HS-5 (cell line): Measurements from ENCODE around the gene DNM2.
"Not testable (repeated sequence)": the region's sequence is repeated elsewhere in the genome, so short reads cannot be mapped to it uniquely, and the experiment has no call there.

Experiments used
- DNase-seq: peaks from one replicate; pipeline ENCODE4 v3.0.0-alpha.2; 2012; ENCODE audit warnings: low read depth

The DNM2 gene

DNA sequence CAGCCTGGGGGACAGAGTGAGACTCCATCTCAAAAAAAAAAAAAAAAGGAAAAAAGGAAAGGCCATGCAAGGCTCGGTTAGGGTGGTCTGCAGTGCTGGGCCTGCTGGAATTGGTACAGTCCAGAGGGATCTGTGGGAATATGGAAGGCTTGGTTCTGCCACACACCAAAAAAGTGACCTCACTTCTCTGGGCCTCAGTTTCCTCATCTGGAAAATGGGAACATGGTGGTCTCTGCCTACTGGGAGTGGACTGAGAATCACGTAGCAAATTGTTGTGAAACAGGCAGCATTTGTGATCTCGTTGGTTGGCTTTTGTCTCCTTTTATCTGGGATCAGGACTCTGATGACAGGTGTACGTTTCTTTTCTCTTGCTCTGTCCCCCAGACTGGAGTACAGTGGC, 7.5 kb downstream of the DNM2 start:
- DNase-seq, result no peak

- DNase-seq, result no peak
Measured at GRCh38 chr19:10726268-10726667, 8.4 kb downstream of the DNM2 start.

- no peak for DNase-seq
Measured at GRCh38 chr19:10727685-10728201, 9.9 kb downstream of the DNM2 start.

DNA sequence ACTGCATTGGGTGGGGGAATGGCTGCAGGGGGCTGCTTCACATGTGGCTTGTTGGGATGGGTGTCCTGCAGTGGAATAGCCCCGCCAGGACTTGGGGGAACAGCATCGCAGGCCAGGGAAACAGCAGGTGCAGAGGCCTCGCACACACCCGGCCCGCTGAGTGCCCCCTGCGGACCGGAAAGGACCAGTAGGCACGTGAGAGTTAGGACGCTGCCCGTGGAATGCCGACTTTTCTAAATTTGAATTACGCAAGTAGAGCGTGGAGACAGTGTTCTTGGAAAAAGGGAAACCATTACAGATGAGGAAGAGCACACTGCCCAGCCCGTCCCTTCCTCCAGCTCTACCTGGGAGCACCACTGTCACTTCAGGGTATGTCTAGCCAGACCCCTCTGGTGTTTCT, 11.5 kb downstream of the DNM2 start:
- no peak for DNase-seq

DNA sequence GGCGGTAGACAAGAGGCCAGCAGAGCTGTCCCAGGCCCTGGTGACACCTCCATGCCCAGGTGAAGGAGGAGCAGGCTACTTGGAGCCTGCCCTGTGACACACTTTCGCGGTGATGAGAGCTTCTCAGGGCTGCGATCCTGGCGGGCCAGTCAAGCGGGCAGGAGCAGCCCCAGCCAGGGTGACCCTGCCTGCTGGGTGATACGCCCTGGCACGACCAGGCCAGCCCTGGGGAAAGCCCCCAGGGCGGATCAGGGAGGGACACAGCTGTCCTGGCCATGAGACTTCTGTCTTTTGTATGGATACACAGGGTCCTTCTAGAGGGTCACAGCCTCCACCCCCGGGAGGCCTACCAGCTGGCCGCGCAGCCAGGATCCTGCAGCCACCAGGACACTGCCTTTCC, 13.1 kb downstream of the DNM2 start:
- no peak for DNase-seq

DNA sequence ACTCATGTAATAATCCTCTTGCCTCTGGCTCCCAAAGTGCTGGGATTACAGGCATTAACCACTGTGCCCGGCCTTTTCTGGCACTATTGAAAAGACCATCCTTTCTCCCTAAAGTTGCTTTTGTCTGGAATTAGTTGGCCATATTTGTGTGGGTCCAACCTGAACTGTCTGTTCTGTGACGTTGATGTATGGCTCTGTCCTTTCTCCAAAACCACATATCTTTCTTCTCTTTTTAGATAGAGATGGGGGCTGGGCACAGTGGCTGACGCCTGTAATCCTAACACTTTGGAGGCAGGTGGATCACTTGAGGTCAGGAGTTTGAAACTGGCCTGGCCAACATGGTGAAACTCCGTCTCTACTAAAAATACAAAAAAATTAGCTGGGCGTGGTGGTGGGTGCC, 17.9 kb downstream of the DNM2 start:
- no peak for DNase-seq

DNA sequence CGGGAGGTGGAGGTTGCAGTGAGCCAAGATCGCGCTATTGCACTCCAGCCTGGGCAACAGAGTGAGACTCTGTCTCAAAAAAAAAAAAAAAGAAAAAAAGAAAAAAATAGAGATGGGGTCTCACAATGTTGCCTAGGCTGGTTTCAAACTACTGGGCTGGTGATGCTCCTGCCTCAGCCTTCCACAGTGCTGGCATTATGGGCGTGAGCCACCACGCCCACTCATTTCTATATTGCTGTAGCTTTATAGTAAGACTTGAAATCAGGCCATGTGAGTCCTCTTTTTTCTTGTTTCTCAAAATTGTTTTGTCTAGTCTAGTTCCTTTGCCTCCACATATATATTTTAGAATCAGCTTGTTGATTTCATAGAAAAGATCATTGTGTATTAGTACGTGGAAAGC, 18.3 kb downstream of the DNM2 start:
- DNase-seq, result no peak

- DNase-seq, result no peak
Measured at GRCh38 chr19:10736916-10737551, 19.2 kb downstream of the DNM2 start.

GRCh38 chr19:10737722-10738121, 19.8 kb downstream of the DNM2 start:
- DNase-seq, result no peak

GRCh38 chr19:10740798-10741197, 22.9 kb downstream of the DNM2 start:
- DNase-seq, result no peak

DNA sequence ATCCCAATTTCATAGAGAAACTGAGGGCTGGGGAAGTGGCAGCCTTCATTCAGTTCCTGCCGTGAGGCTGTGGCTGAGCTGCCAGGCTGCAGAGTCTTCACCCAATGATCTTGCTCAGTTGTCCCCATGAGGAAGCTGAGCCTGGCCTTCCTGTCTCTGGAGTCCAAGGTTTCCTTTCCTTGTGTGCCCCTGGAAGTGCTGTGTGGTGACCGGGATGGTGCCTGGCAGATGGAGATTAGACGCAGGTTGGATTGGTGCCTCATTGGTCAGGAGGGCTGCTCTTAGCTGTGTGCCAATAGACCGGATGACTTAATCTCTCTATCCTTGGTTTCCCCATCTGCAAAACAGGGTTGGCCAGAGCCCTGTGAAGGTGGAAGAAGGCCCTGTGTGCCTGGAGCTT, 24.6 kb downstream of the DNM2 start:
- DNase-seq, result no peak

- no peak for DNase-seq
Measured at GRCh38 chr19:10744253-10744798, 26.4 kb downstream of the DNM2 start.

GRCh38 chr19:10744801-10745293, 27.0 kb downstream of the DNM2 start:
- no peak for DNase-seq

GRCh38 chr19:10746437-10746836, 28.6 kb downstream of the DNM2 start:
- DNase-seq, result not testable (repeated sequence)

GRCh38 chr19:10747271-10747670, 29.4 kb downstream of the DNM2 start:
- DNase-seq, result no peak

DNA sequence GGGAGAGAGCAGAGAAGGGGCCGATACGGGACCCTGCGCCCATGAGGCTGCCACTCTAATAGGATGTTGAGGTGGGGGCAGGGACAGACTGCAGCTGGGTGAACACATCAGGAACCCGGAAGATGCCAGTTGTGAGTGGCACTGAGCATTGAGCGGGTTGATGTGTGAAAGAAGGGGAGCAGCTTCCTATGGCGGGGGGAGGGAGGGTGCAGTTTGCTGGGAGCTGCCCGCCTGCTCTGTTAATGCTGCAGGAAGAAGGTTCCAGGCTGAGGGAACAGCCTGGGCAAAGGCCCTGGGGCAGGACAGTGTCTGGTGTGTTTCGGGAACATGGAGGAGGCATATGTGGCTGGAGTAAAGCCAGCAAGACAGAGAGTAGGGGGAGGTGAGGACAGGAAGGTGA, 29.8 kb downstream of the DNM2 start:
- no peak for DNase-seq

GRCh38 chr19:10748195-10748926, 30.5 kb downstream of the DNM2 start:
- DNase-seq, result no peak

DNA sequence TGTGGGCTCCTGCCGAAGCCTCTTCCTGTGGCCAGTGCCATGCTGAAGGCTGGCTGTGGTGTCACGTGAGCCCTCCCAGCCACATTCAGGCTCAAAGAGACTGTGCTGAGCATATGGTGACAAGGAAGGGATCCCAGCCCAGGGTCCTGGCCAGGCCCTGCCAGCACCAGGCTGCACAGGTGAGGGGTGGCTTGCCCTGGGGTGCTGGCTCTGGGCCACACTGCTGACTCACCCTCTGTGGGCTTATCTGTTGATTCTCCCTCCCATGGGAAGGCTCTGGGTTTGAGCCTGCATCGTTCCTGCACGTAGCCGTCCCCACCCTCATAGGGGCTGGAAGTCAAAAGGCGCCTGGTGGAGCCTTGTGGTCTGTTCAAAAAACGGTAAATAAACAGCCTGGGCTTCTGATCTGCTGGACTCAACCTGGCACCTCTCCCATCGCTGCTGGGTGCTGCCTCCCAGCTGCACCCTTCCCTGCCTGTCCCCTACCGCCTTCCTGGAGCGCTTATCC, 31.1 kb downstream of the DNM2 start:
- no peak for DNase-seq

DNA sequence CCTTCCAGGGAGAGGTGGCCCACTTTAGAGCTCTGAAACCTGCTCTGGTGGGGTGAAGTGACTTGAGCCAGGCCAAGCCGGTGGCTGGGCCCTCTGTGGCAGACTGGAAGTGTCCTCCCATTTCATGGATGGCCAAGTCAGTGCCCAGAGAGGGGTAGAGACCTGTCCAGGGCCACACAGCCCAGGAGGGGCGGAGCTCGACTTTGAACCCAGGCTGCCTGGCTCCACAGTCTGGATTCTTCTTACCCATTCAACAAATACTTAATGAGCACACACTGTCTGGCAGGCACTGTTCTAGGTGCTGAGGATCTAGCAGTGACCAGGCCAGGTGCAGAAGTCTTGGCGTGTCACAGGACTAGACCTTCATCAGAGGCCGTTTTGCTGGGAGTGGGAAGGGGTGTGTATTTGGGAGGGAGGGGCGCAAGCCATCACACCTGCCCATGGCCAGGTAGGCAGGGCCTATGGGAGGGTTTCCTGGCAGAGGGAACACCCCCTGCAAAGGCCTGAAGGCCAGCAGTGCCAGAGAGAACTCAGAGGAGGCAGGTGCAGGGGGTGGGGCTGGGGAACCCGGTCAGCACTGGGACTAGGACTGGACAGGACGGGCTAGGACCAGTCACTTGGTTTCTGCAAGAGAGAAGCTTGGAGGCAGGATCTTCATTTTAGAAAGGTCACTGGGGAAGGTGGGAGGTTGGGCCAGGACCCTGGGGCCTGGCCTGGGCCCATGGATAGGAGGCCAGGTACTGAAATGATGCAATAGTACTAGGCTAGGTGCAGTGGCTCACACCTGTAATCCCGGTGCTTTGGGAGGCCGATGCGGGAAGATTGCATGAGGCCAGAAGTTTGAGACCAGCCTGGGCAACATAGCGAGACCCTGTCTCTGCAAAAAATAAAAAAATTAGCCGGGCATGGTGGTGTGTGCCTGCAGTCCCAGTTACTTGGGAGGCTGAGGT, 31.8 kb downstream of the DNM2 start:
- no peak for DNase-seq

DNA sequence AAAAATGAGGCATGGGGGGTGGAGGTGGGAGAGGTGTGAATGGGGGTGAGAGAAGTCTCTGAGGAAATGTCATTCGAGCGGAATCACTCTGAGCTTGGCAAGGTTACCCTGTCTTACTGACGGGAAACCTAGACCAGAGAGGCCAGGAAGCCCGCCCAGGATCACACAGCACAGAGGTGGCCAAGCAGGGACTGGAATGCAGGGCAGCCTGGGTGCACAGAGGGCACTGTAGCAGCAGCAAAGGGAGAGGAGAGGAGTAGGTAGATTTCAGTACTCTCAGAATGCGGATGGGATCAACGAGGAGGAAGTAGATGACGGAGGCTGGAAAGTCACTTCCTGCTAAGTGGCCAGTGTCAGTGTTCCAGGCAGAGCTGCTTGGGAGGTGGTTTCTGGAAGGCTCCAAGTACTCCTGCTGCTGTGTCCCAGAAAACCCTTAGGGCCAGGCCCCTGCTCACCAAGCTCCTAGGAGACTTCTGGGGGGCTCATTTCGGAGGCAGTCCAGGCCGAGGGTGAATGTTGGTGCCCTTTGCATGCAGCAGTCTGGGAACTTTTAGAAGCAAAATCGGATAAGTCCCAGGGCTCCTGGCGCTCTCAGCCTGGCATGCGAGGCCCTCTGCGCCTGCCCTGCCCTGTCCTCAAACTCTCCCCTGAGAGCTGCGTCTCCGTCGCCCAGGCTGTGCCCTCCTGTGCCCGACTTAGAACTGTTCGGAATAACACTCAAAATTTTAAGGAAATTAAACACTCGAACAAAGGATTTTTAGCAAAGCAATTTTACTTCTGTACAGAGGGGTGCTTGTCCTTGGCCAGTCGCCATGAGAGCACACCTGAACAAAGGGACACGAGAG, 33.5 kb downstream of the DNM2 start:
- no peak for DNase-seq
